K562 (cell line): ENCODE measurements around the gene EEF1A1. TPM values are rescaled to one million over a fixed set of nuclear protein-coding genes. Genes with fewer than 3 reads are reported as not detected.

Experiments
- ATF4 ChIP-seq: fragments of 450-650 bp; formaldehyde crosslinking; IDR thresholded peaks from 2 replicates; pipeline ENCODE4 v1.4.0; 2022; ENCODE audit warnings: mild to moderate bottlenecking, moderate library complexity
- BCL6 ChIP-seq: fragments of 250-450 bp; sonication (Bioruptor Pico); IDR thresholded peaks from 2 replicates; pipeline ENCODE4 v1.4.0; 2020
- EHMT2 ChIP-seq: fragments of 450-650 bp; IDR thresholded peaks from 2 replicates; pipeline ENCODE4 v1.6.1; 2018; ENCODE audit warnings: antibody characterized with exemption
- HNRNPH1 ChIP-seq: fragments of 200-400 bp; formaldehyde crosslinking; optimal IDR thresholded peaks from 2 replicates; pipeline ENCODE3; 2017; ENCODE audit warnings: low read depth, mild to moderate bottlenecking, low read length, moderate library complexity
- KLF1 ChIP-seq: fragments of 450-650 bp; IDR thresholded peaks from 2 replicates; pipeline ENCODE4 v1.6.1; 2016; ENCODE audit warnings: missing genetic modification characterization, missing compliant biosample characterization
- MAFK ChIP-seq: IDR thresholded peaks from 2 replicates; pipeline ENCODE4 v1.6.1; 2011; ENCODE audit warnings: low read length, improper control_type of control experiment
- NRF1 ChIP-seq, 2 experiments: fragments of 450-650 bp; IDR thresholded peaks in 1 of 2; conservative IDR thresholded peaks in 1 of 2; 2 replicates each; pipeline ENCODE4 v1.6.1; 2014; ENCODE audit warnings: mild to moderate bottlenecking in 2 of 2
- OTX1 ChIP-seq: fragments of 450-650 bp; formaldehyde crosslinking; IDR thresholded peaks from 2 replicates; pipeline ENCODE4 v1.4.0; 2022; ENCODE audit warnings: mild to moderate bottlenecking
- PBX2 ChIP-seq, 2 experiments: IDR thresholded peaks in 1 of 2; conservative IDR thresholded peaks in 1 of 2; 2 replicates each; pipeline ENCODE4 v1.6.1; 2016; ENCODE audit warnings: low read depth in 2 of 2, mild to moderate bottlenecking in 1 of 2, missing compliant biosample characterization in 1 of 2, missing genetic modification characterization in 1 of 2, moderate library complexity in 1 of 2
- POLR2AphosphoS5 ChIP-seq: IDR thresholded peaks from 2 replicates; pipeline ENCODE4 v1.6.1; 2011; ENCODE audit warnings: mild to moderate bottlenecking, low read depth, low read length, moderate library complexity; ENCODE audit not compliant: control insufficient read depth, insufficient read depth
- RFX1 ChIP-seq: fragments of 450-650 bp; IDR thresholded peaks from 2 replicates; pipeline ENCODE4 v1.6.1; 2016; ENCODE audit warnings: mild to moderate bottlenecking, moderate library complexity
- SIRT6 ChIP-seq: IDR thresholded peaks from one replicate; pipeline ENCODE4 v1.6.1; 2012; ENCODE audit warnings: low read depth, mild to moderate bottlenecking, control low read depth, inconsistent platforms, low read length, moderate library complexity
- USF1 ChIP-seq: sonication (generic); formaldehyde crosslinking; IDR thresholded peaks from 2 replicates; pipeline ENCODE4 v1.9.0; 2022; ENCODE audit warnings: mild to moderate bottlenecking, missing genetic modification reagents
- XRCC4 ChIP-seq: IDR thresholded peaks from one replicate; pipeline ENCODE4 v1.6.1; 2011; ENCODE audit not compliant: insufficient read depth, insufficient read length; ENCODE audit errors: extremely low read depth
- ZKSCAN3 ChIP-seq: fragments of 250-450 bp; sonication (Bioruptor Pico); IDR thresholded peaks from 2 replicates; pipeline ENCODE4 v1.4.0; 2020
- ZNF449 ChIP-seq: fragments of 250-450 bp; sonication (Bioruptor Pico); IDR thresholded peaks from 2 replicates; pipeline ENCODE4 v1.8.0; 2022; ENCODE audit warnings: moderate library complexity, mild to moderate bottlenecking, inconsistent platforms
- ZNF507 ChIP-seq: conservative IDR thresholded peaks from 2 replicates; pipeline ENCODE4 v1.6.1; 2017; ENCODE audit warnings: missing genetic modification characterization, missing compliant biosample characterization
- ZNF586 ChIP-seq: fragments of 450-650 bp; formaldehyde crosslinking; conservative IDR thresholded peaks from 2 replicates; pipeline ENCODE4 v1.4.0; 2020; ENCODE audit warnings: mild to moderate bottlenecking, moderate library complexity
- polyA plus RNA-seq, 8 experiments: library from polyadenylated mRNA; depleted of rRNA in 4 of 8; stranded (reverse) in 5 of 8; unstranded in 3 of 8; fragments of >200 nt; fragmentation: Nextera tagmentation in 2 of 8; fragmentation: Illumina TruSeq in 1 of 8; extraction: Ambion mirVana in 2 of 8; extraction: Trizol in 1 of 8; gene quantifications; 2 replicates each; pipeline versions ENCODE4 v1.2.1 to v1.2.3, GENCODE V29; 2011 to 2014; ENCODE audit warnings: inconsistent platforms in 1 of 8, missing spikeins in 1 of 8
- total RNA-seq, 7 experiments: library from RNA; depleted of rRNA in 6 of 7; stranded (reverse); fragments of >200 nt in 6 of 7; fragmentation: Illumina TruSeq in 2 of 7; extraction: Trizol in 2 of 7; gene quantifications; 2 replicates each; pipeline versions ENCODE4 v1.2.1 to v1.2.3, GENCODE V29; 2011 to 2021; ENCODE audit warnings: low replicate concordance in 1 of 7

Gene EEF1A1
- total and polyA plus RNA-seq, 9 of the 15 experiments (the other 6 are each of a cell fraction or from before 2014, with no cell fraction given): 6,453 to 17,323 (median 11,082) TPM

- no peak for TF ChIP-seq KLF1
- TF ChIP-seq HNRNPH1: peak; percentile 72
- TF ChIP-seq BCL6: no peak
- TF ChIP-seq POLR2AphosphoS5: peak; percentile 85; the same call in 1 of the 2 replicates
- peak; percentile 58; the same call in 1 of the 2 replicates for TF ChIP-seq ATF4 (CRISPR knock-in tag)
- peak; percentile 43 for TF ChIP-seq USF1 (CRISPR knock-in tag)
- TF ChIP-seq ZKSCAN3 (CRISPR knock-in tag): no peak
- TF ChIP-seq ZNF449: no peak
- no peak for TF ChIP-seq RFX1
- TF ChIP-seq ZNF586 (CRISPR knock-in tag): 0 out of 2 replicates have a peak, but pooled peaks have one; percentile 20
- no peak for TF ChIP-seq ZNF507 (tag)
- peak; percentile 87; the same call in 1 of the 2 replicates for TF ChIP-seq OTX1 (CRISPR knock-in tag)
- TF ChIP-seq XRCC4: no peak
- TF ChIP-seq SIRT6: no peak
- TF ChIP-seq MAFK: no peak
- TF ChIP-seq PBX2 (CRISPR knock-in tag; IDR thresholded peaks at IDR 0.05; ENCODE audit: low read depth): no peak
- no peak for TF ChIP-seq PBX2 (tag; conservative IDR thresholded peaks at IDR 0.05; ENCODE audit: low read depth)
- no peak for TF ChIP-seq EHMT2
- no peak for TF ChIP-seq NRF1 (conservative IDR thresholded peaks at IDR 0.05 in 1 of 2, IDR thresholded peaks at IDR 0.05 in 1 of 2)
These were observed 725 bp downstream of the EEF1A1 start (continued) for GRCh38 chr6:73519926-73520687.
